Spleen (tissue), 7 donors: ENCODE measurements around the gene NTN1.

Experiments
- CTCF ChIP-seq, 11 experiments: fragments of 200-600 bp in 7 of 11; fragments of 450-650 bp in 4 of 11; sonication (generic) in 4 of 11; IDR thresholded peaks in 8 of 11; conservative IDR thresholded peaks in 3 of 11; 1 replicate in 7 of 11; 2 replicates in 4 of 11; pipeline versions ENCODE4 v1.4.0 to v1.8.0; 2016 to 2021; ENCODE audit warnings: antibody characterized with exemption in 11 of 11, inconsistent platforms in 4 of 11, mild to moderate bottlenecking in 1 of 11
- POLR2A ChIP-seq, 3 donors: fragments of 450-650 bp; IDR thresholded peaks; one replicate each; pipeline ENCODE4 v1.5.1; 2017; ENCODE audit warnings: antibody characterized with exemption in 3 of 3, mild to moderate bottlenecking in 1 of 3
- donor health status: DM: no; HTN: no; CAD: no; lungs with moderate emphysema.
- donor health status: DM: no; HTN: no; CAD: no.
- donor health status: DM: no; HTN: no; CAD: no.

DNA sequence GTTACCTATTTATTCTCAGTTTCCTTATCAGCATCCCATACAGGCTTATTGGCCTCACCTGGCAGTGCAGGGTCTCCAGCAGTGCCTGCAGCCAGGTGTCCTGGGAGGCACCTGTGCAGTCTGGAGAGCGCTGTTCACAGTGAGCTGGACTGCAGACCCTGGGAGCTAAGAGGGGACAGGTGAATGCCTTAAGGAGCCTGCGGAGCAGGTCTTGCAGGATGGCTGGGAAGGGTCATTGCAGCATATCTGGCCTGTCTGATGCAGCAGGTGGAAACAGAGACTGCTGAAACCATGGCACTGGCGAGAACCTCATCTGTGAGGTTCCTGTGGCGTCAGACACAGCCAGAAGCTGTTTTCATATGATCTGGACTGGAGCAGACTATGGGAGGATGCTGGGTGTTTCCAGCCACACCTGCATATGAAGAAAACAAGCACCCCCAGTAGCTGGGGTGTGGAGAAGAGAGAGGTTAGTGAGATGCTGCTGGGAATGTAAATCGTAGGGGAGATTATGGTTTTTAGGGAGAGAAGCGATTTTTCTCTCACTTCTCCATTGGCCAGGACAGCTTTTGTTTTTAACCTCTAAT lies 77.0 kb downstream of the NTN1 start:
- TF ChIP-seq CTCF (IDR thresholded peaks at IDR 0.05 in 8 of 11, conservative IDR thresholded peaks at IDR 0.05 in 3 of 11) (no peak), POLR2A (IDR thresholded peaks at IDR 0.05) (no peak)
